ENCODE data around the gene RNF187. TPM values are rescaled to one million over a fixed set of nuclear protein-coding genes. Genes with fewer than 3 reads are reported as not detected.
"Not testable (repeated sequence)": the region's sequence is repeated elsewhere in the genome, so short reads cannot be mapped to it uniquely, and the experiment has no call there.

The RNF187 gene
- total and polyA plus RNA-seq, 7 experiments from 2014 or later, result 16.5 to 133 (median 66.3) TPM

- peak overlapping the region; percentile 62 for H3K4me3 ChIP-seq (ENCODE audit: low read length)
- peak overlapping the region in 5 of 9 donors; percentile 25 to 92 (median 73) for H3K27ac Mint-ChIP-seq
- DNase-seq (peak in 5 of 9 donors; percentile 16 to 83 (median 23)), ATAC-seq (peak; percentile 28)
- CTCF ChIA-PET, result interaction anchor here (0.7 kb wide), 2 partner anchors 193 to 335 kb away, joined by 3 to 4 read pairs; no protein-coding TSS in a partner anchor
- POLR2A ChIA-PET, result interaction anchor here (1.0 to 3.2 kb wide), 6 partner anchors 8 to 59 kb away, joined by 4 to 24 read pairs (median 6); partner anchors contain the start of gene RNF187
- no peak overlapping the region for H3K27ac ChIP-seq (ENCODE audit: low read depth, low read length)
- H3K9me3 Mint-ChIP-seq, result no peaks in the 10 kb centered on the region
- peaks cover 6 to 28% (median 18%) of the 10 kb centered on the region in 5 donors for H3K27me3 Mint-ChIP-seq
- peaks cover 22 to 26% of the 10 kb centered on the region in 2 donors for H3K4me1 ChIP-seq (ENCODE audit: control insufficient read depth in 2 of 2, insufficient read depth in 2 of 2, low read length in 2 of 2)
- H3K36me3 ChIP-seq (ENCODE audit: control insufficient read depth in 2 of 3, insufficient read depth in 3 of 3, low read length in 3 of 3), result no peaks in the 10 kb centered on the region
- no peaks in the 10 kb centered on the region for H3K9me3 ChIP-seq (ENCODE audit: control insufficient read depth in 2 of 3, low read length in 3 of 3)
- peaks cover 22 to 69% (median 44%) of the 10 kb centered on the region in 7 donors for H3K4me1 Mint-ChIP-seq
- peak overlapping the region; percentile 73 to 93 (median 82) for H3K4me3 Mint-ChIP-seq
- intact Hi-C loops (cut with micrococcal nuclease), result loop anchor here (1.0 to 5.0 kb wide), 11 partner anchors 8 to 878 kb away; partner anchors contain the start of genes ARF1 (in 1 of the 2), CCSAP (in 1 of the 2), GUK1 (in 1 of the 2) and IBA57 (in 1 of the 2)
- H3K36me3 Mint-ChIP-seq, result peaks cover 0 to 6% (median 0%) of the 10 kb centered on the region in 5 donors
- H3K27me3 ChIP-seq (ENCODE audit: control insufficient read depth in 2 of 2, insufficient read depth in 2 of 2, low read length in 2 of 2), result no peaks in the 10 kb centered on the region
Observed at GRCh38 chr1:228463559-228464455, 23.4 kb upstream of the RNF187 start.

DNA sequence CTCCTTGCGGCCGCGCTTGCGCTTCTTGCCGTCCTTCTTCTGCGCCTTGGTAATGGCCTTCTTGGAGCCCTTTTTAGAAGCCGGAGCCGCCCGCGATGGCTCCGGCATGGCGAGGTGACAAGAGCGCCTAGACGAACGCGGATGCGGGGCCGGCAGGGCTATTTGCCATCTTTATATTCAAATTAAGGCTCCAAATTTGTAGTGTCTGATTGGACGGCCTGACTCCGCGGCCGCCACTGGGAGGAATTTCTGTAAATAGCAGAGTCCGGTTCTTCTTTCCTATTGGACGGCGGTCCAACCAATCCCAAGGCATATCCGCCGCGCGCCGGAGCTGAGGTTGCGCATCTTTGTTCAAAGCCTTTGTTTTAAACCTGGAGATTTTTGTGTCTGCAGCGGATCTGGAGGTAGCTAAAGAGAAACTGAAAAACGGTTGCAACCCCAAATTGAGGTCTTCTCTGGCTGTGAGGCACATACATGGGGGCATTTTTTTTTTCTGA is 22.6 kb upstream of the RNF187 start:
- peak overlapping the region; percentile 13 to 92 (median 62) for H3K27ac Mint-ChIP-seq
- H3K27me3 ChIP-seq (ENCODE audit: control insufficient read depth in 2 of 2, insufficient read depth in 2 of 2, low read length in 2 of 2), result no peaks in the 10 kb centered on the region
- peaks cover 11 to 34% (median 24%) of the 10 kb centered on the region in 5 donors for H3K27me3 Mint-ChIP-seq
- H3K36me3 ChIP-seq (ENCODE audit: control insufficient read depth in 2 of 3, insufficient read depth in 3 of 3, low read length in 3 of 3), result no peaks in the 10 kb centered on the region
- no peaks in the 10 kb centered on the region for H3K9me3 ChIP-seq (ENCODE audit: control insufficient read depth in 2 of 3, low read length in 3 of 3)
- H3K4me1 Mint-ChIP-seq, result peaks cover 24 to 66% (median 40%) of the 10 kb centered on the region in 7 donors
- H3K9me3 Mint-ChIP-seq, result no peaks in the 10 kb centered on the region
- H3K4me3 ChIP-seq (ENCODE audit: low read length), result peak overlapping the region; percentile 62
- H3K4me1 ChIP-seq (ENCODE audit: control insufficient read depth in 2 of 2, insufficient read depth in 2 of 2, low read length in 2 of 2), result peaks cover 17 to 18% of the 10 kb centered on the region in 2 donors
- DNase-seq, result peak; percentile 56 to 93 (median 85)
- H3K4me3 Mint-ChIP-seq, result peak overlapping the region; percentile 73 to 93 (median 82)
- intact Hi-C loops (cut with micrococcal nuclease), result loop anchor here (1.0 to 5.0 kb wide), 11 partner anchors 8 to 878 kb away; partner anchors contain the start of genes ARF1 (in 1 of the 2), CCSAP (in 1 of the 2), GUK1 (in 1 of the 2) and IBA57 (in 1 of the 2)
- peak; percentile 98 for ATAC-seq
- peak overlapping the region; percentile 50 for H3K27ac ChIP-seq (ENCODE audit: low read depth, low read length)
- POLR2A ChIA-PET, result interaction anchor here (0.7 to 3.2 kb wide), 6 partner anchors 9 to 60 kb away, joined by 3 to 24 read pairs (median 6); partner anchors contain the start of gene RNF187
- CTCF ChIA-PET, result interaction anchor here (0.7 to 1.5 kb wide), 3 partner anchors 9 to 336 kb away, joined by 3 to 4 read pairs (median 4); no protein-coding TSS in a partner anchor
- H3K36me3 Mint-ChIP-seq, result peaks cover 0 to 6% (median 0%) of the 10 kb centered on the region in 5 donors

DNA sequence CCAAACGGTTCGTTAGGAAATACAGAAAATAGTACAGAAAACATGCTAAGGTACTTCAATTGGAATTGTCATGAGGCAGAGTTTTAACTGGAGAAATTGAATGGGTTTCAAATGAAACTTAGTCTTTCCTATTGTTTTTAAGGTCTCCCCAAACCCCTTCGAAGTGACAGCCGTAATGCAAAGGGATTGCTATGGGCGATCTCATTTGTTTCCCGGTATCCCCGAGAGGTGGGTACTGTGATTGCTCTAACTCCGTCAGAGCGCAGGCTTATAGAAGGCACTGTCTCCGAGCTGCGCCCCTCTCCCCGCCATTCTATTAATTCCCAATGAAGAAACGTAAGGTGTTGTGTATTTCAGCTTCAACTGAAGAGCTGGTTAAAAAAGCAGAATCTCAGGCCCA is 22.0 kb upstream of the RNF187 start:
- H3K27ac Mint-ChIP-seq, result peak overlapping the region in 8 of 9 donors; percentile 38 to 92 (median 62)
- no peaks in the 10 kb centered on the region for H3K9me3 Mint-ChIP-seq
- ChIA-PET POLR2A (interaction anchor here (0.7 to 3.2 kb wide), 6 partner anchors 9 to 61 kb away, joined by 3 to 24 read pairs (median 6); partner anchors contain the start of gene RNF187), CTCF (interaction anchor here (1.0 to 1.5 kb wide), 2 partner anchors 10 to 21 kb away, joined by 3 to 4 read pairs; no protein-coding TSS in a partner anchor)
- Histone ChIP-seq H3K36me3 (ENCODE audit: control insufficient read depth in 2 of 3, insufficient read depth in 3 of 3, low read length in 3 of 3) (no peaks in the 10 kb centered on the region), H3K4me1 (ENCODE audit: control insufficient read depth in 2 of 2, insufficient read depth in 2 of 2, low read length in 2 of 2) (peaks cover 15 to 17% of the 10 kb centered on the region in 2 donors), H3K27me3 (ENCODE audit: control insufficient read depth in 2 of 2, insufficient read depth in 2 of 2, low read length in 2 of 2) (no peaks in the 10 kb centered on the region), H3K9me3 (ENCODE audit: control insufficient read depth in 2 of 3, low read length in 3 of 3) (no peaks in the 10 kb centered on the region), H3K27ac (ENCODE audit: low read depth, low read length) (peak overlapping the region; percentile 50), H3K4me3 (ENCODE audit: low read length) (peak overlapping the region; percentile 62)
- H3K4me3 Mint-ChIP-seq, result peak overlapping the region; percentile 73 to 93 (median 82)
- H3K27me3 Mint-ChIP-seq, result peaks cover 11 to 34% (median 24%) of the 10 kb centered on the region in 5 donors
- DNase-seq (no peak), ATAC-seq (no peak)
- H3K4me1 Mint-ChIP-seq, result peaks cover 24 to 66% (median 40%) of the 10 kb centered on the region in 7 donors
- intact Hi-C loops (cut with micrococcal nuclease), result loop anchor here (1.0 to 2.0 kb wide), 5 partner anchors 8 to 382 kb away; partner anchors contain the start of genes ARF1 (in 1 of the 2), GUK1 (in 1 of the 2) and IBA57 (in 1 of the 2)
- peaks cover 0 to 6% (median 0%) of the 10 kb centered on the region in 5 donors for H3K36me3 Mint-ChIP-seq

GRCh38 chr1:228465571-228466146 is 21.5 kb upstream of the RNF187 start:
- Mint-ChIP-seq H3K36me3 (peaks cover 0 to 6% (median 0%) of the 10 kb centered on the region in 5 donors), H3K4me1 (peaks cover 24 to 64% (median 40%) of the 10 kb centered on the region in 7 donors), H3K9me3 (no peaks in the 10 kb centered on the region), H3K27me3 (peaks cover 12 to 34% (median 27%) of the 10 kb centered on the region in 5 donors), H3K27ac (peak overlapping the region in 5 of 9 donors; percentile 9 to 92 (median 63)), H3K4me3 (peak overlapping the region; percentile 73 to 93 (median 82))
- no peak for ATAC-seq
- H3K36me3 ChIP-seq (ENCODE audit: control insufficient read depth in 2 of 3, insufficient read depth in 3 of 3, low read length in 3 of 3), result no peaks in the 10 kb centered on the region
- no peaks in the 10 kb centered on the region for H3K27me3 ChIP-seq (ENCODE audit: control insufficient read depth in 2 of 2, insufficient read depth in 2 of 2, low read length in 2 of 2)
- intact Hi-C loops (cut with micrococcal nuclease), result loop anchor here (1.0 to 2.0 kb wide), 5 partner anchors 8 to 383 kb away; partner anchors contain the start of genes ARF1 (in 1 of the 2), GUK1 (in 1 of the 2) and IBA57 (in 1 of the 2)
- no peaks in the 10 kb centered on the region for H3K9me3 ChIP-seq (ENCODE audit: control insufficient read depth in 2 of 3, low read length in 3 of 3)
- peaks cover 15 to 17% of the 10 kb centered on the region in 2 donors for H3K4me1 ChIP-seq (ENCODE audit: control insufficient read depth in 2 of 2, insufficient read depth in 2 of 2, low read length in 2 of 2)
- H3K27ac ChIP-seq (ENCODE audit: low read depth, low read length), result no peak overlapping the region
- CTCF ChIA-PET, result interaction anchor here (1.0 to 1.5 kb wide), 2 partner anchors 10 to 21 kb away, joined by 3 to 4 read pairs; no protein-coding TSS in a partner anchor
- peak overlapping the region; percentile 62 for H3K4me3 ChIP-seq (ENCODE audit: low read length)
- no peak for DNase-seq
- POLR2A ChIA-PET, result interaction anchor here (1.1 to 3.2 kb wide), 4 partner anchors 10 to 25 kb away, joined by 3 to 24 read pairs (median 4); partner anchors contain the start of gene RNF187

- H3K9me3 ChIP-seq (ENCODE audit: control insufficient read depth in 2 of 3, low read length in 3 of 3); H3K27ac ChIP-seq (ENCODE audit: low read depth, low read length); H3K27ac Mint-ChIP-seq; ATAC-seq; H3K4me3 Mint-ChIP-seq; CTCF ChIA-PET; intact Hi-C loops (cut with micrococcal nuclease); H3K4me3 ChIP-seq (ENCODE audit: low read length); H3K36me3 ChIP-seq (ENCODE audit: control insufficient read depth in 2 of 3, insufficient read depth in 3 of 3, low read length in 3 of 3); H3K36me3 Mint-ChIP-seq; H3K9me3 Mint-ChIP-seq; H3K27me3 ChIP-seq (ENCODE audit: control insufficient read depth in 2 of 2, insufficient read depth in 2 of 2, low read length in 2 of 2); DNase-seq; POLR2A ChIA-PET: not testable (repeated sequence)
- peaks cover 15 to 17% of the 10 kb centered on the region in 2 donors for H3K4me1 ChIP-seq (ENCODE audit: control insufficient read depth in 2 of 2, insufficient read depth in 2 of 2, low read length in 2 of 2)
- Mint-ChIP-seq H3K27me3 (peaks cover 24 to 49% (median 30%) of the 10 kb centered on the region in 5 donors), H3K4me1 (peaks cover 26 to 55% (median 30%) of the 10 kb centered on the region in 7 donors)
Observed at GRCh38 chr1:228468188-228468587, 19.0 kb upstream of the RNF187 start.
